NCI-H187 (cell line): ENCODE data around the gene ABHD1.
A peak's percentile ranks its signal among the peaks of the same experiment; 100 is the strongest.

Source experiments
- DNase-seq, 2 experiments: peaks; one replicate each; lab custom pipeline; 2025; lab: John Stamatoyannopoulos, UW

ABHD1 gene

GRCh38 chr2:27136751-27137150 lies 13.1 kb downstream of the ABHD1 start:
- DNase-seq: no peak

GRCh38 chr2:27137322-27137935 lies 13.8 kb downstream of the ABHD1 start:
- no peak for DNase-seq

DNA sequence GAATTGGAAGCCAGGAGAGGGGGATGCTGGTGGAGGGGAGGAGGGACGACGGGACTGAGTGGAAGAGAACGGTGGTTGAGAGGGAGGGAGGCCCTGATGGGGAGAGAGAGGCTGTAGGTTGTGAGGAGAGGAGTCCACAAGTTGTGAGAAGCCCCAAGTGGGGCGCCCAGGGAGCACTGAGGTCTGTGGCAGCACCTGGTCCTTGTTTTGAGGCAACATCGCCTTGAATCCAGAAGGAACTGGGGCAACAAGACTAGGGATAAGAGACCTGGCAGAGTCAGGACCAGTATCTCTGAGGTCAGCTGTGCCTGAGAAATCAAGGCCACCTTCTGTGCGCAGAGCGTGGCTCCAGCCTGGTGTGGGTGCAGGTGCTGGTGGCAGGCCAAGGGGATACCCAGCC lies 14.5 kb downstream of the ABHD1 start:
- no peak for DNase-seq

- DNase-seq: no peak
These were observed 15.7 kb downstream of the ABHD1 start, which contains the start of gene PRR30 for GRCh38 chr2:27139310-27139709. PRR30 (minus strand) TSS chr2:27139410; CDS start chr2:27138329, 1,081 bp downstream.

DNA sequence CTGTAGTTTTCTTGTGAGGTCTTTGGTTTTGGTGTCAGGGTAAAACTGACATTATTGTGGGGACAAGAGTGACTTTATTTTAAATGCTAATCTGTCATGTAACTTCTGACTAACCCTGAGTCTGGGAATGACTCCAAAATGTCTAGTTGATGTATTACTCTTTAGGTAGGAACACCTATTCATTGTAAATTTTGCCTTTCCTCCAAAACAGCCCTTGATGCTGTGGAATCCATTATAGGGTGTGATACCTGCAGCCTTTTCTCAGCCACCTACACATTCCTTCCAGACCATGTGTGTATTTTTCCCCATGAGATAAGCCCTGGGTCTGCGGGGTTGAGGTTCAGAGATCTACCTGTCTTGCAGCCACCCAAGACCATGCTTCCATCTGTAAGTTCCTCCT lies 19.7 kb downstream of the ABHD1 start:
- no peak for DNase-seq

- DNase-seq: no peak
These were observed 22.1 kb downstream of the ABHD1 start for GRCh38 chr2:27145682-27146081.

DNA sequence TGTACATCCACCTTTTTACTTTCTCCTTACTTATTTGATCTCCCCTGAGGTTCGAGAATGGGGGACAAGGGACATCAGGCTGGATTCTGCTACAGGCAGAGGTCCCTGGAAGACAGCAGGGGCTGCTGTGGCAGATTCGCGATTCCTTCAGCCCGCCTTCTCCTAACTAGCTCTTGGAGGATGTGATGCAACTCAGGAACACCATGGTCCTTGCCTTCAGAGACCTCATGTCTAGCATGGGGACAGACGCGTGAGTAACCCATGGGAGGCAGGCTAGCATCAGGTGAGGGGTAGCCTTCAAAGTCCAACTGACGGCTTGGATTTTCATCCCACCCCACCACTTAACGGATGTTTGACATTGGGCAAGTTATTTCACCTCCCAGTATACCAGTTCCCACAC lies 24.3 kb downstream of the ABHD1 start:
- DNase-seq: no peak

- DNase-seq: no peak
These were observed 25.3 kb downstream of the ABHD1 start, which contains the start of gene TCF23 for GRCh38 chr2:27148801-27149439. TCF23 (plus strand) TSS chr2:27149004; CDS start chr2:27149134, 130 bp downstream.

GRCh38 chr2:27149570-27150405 lies 26.2 kb downstream of the ABHD1 start:
- DNase-seq: no peak

GRCh38 chr2:27150639-27151230 lies 27.1 kb downstream of the ABHD1 start:
- no peak for DNase-seq

GRCh38 chr2:27152102-27152795 lies 28.6 kb downstream of the ABHD1 start:
- no peak for DNase-seq

GRCh38 chr2:27152796-27153464 lies 29.3 kb downstream of the ABHD1 start:
- peak in 1 of 2 experiments; percentile 48 for DNase-seq

GRCh38 chr2:27154488-27154887 lies 30.9 kb downstream of the ABHD1 start:
- DNase-seq: no peak

DNA sequence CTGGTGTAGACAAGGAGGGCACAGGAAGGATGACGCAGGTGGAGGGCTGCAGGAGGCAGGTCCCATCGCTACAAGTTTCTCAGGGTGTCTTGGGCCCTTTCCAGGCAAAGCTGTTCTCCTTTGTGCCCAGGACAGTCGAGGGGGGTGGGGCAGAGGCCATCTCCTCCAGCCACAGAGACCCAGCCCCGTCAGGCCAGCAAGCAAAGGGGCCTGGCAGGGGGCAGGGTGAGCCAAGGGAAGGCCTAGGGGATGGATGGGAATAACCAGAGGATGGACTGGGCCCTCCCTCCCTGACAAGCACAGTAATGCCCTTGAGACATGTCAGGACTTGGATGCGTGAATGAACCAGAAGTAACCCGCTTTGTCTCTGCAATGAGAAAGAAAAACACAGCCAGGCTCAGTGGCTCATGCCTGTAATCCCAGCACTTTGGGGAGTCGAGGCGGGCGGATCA lies 31.5 kb downstream of the ABHD1 start:
- no peak for DNase-seq

DNA sequence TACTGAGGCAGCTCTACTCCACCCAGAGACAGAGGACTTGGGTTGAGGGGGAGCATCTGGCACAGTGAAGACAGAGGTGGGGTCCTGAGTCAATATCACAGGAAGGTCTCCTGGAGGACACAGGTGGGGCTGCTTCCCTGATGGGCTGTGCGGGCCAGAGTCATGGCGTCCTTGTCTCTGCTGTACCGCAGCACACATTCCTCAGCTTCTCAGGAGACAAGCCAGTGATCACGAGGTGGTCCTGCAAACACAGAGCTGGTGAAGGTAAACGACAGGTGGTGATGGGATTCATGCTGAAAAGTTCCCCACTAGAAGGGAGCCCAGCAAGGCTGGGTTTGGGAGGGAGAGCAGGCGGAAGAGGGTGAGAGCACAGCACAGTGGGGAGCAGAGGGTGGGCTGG lies 34.9 kb downstream of the ABHD1 start:
- DNase-seq: no peak

GRCh38 chr2:27159271-27159670 lies 35.7 kb downstream of the ABHD1 start:
- no peak for DNase-seq

DNA sequence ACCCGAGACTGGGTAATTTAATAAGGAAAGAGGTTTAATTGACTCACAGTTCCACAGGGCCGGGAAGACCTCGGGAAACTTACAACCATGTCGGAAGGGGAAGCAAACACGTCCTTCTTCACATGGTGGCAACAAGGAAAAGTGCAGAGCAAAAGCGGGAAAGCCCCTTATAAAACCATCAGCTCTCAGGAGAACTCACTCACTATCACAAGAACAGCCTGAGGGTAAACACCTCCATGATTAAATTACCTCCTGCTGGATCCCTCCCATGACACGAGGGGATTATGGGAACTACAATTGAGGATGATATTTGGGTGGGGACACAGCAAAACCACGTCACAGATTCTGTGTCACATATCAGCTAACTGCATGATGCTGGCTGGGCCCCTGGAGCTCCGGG lies 36.6 kb downstream of the ABHD1 start:
- DNase-seq: no peak

GRCh38 chr2:27162151-27163121 lies 38.8 kb downstream of the ABHD1 start:
- no peak for DNase-seq

GRCh38 chr2:27164960-27165763 lies 41.5 kb downstream of the ABHD1 start:
- DNase-seq: no peak
